IMR-90 (cell line): ENCODE results near the gene TNP1. TPM values are rescaled to one million over a fixed set of nuclear protein-coding genes. Genes with fewer than 3 reads are reported as not detected.

Experiments used
- ATAC-seq: fragments of 200-7000 bp; cut with Tn5 transposase; 2 replicates; pipeline ENCODE4 v1.9.1; 2020; ENCODE audit warnings: low read depth, mild to moderate bottlenecking, moderate library complexity
- BruUV-seq: library from RNA; stranded (reverse); fragments of 400-500 nt; replicated peaks from 2 replicates; lab custom pipeline; 2021; lab: Mats Ljungman, UMichigan
- CTCF ChIA-PET: fragments of 300-600 bp; formaldehyde crosslinking; extraction: SDS; loops from one replicate; lab custom pipeline; 2021; ENCODE audit warnings: antibody characterized with exemption; lab: Yijun Ruan, JAX
- POLR2A ChIA-PET: fragments of 300-600 bp; sonication (Branson Sonifier 250); formaldehyde crosslinking; loops from one replicate; lab custom pipeline; 2022; ENCODE audit warnings: antibody characterized with exemption; ENCODE audit not compliant: unreplicated experiment; lab: Charles Lee
- DNase-seq: peaks from one replicate; pipeline ENCODE4 v3.0.0; 2013
- H2AFZ ChIP-seq: replicated peaks from 2 replicates; pipeline ENCODE3; 2013; ENCODE audit warnings: low read length, mild to moderate bottlenecking; ENCODE audit not compliant: poor library complexity
- H2AK5ac ChIP-seq: 2 replicates; pipeline ENCODE4 v1.6.1; 2013; ENCODE audit warnings: low read depth, low read length, inconsistent platforms
- H2AK9ac ChIP-seq: replicated peaks from 2 replicates; pipeline ENCODE3; 2013; ENCODE audit warnings: mild to moderate bottlenecking, low read depth, low read length, moderate library complexity; ENCODE audit not compliant: poor library complexity
- H2BK120ac ChIP-seq: 2 replicates; pipeline ENCODE4 v1.6.1; 2013; ENCODE audit warnings: low read depth, low read length, inconsistent platforms
- H2BK15ac ChIP-seq: 3 replicates; pipeline ENCODE4 v1.6.1; 2013; ENCODE audit warnings: low read depth, low read length, inconsistent platforms
- H2BK20ac ChIP-seq: 2 replicates; pipeline ENCODE4 v1.6.1; 2013; ENCODE audit warnings: low read depth, mild to moderate bottlenecking, inconsistent platforms, low read length, moderate library complexity
- H2BK5ac ChIP-seq: 2 replicates; pipeline ENCODE4 v1.6.1; 2013; ENCODE audit warnings: mild to moderate bottlenecking, low read depth, low read length, inconsistent platforms; ENCODE audit not compliant: poor library complexity, severe bottlenecking
- H3K14ac ChIP-seq: replicated peaks from 2 replicates; pipeline ENCODE4 v1.6.1; 2013; ENCODE audit warnings: low read depth, low read length, inconsistent platforms
- H3K18ac ChIP-seq: 2 replicates; pipeline ENCODE4 v1.6.1; 2013; ENCODE audit warnings: low read depth, low read length, control low read depth
- H3K23ac ChIP-seq: 2 replicates; pipeline ENCODE4 v1.6.1; 2013; ENCODE audit warnings: low read depth, low read length, inconsistent platforms
- H3K27ac ChIP-seq: 2 replicates; pipeline ENCODE4 v1.5.1; 2013; ENCODE audit warnings: mild to moderate bottlenecking, control low read depth, low read length; ENCODE audit not compliant: insufficient read depth
- H3K27me3 ChIP-seq: 2 replicates; pipeline ENCODE4 v1.6.1; 2013; ENCODE audit warnings: low read length; ENCODE audit not compliant: control insufficient read depth, insufficient read depth
- H3K36me3 ChIP-seq: 2 replicates; pipeline ENCODE4 v1.6.1; 2013; ENCODE audit warnings: low read length, mixed read lengths; ENCODE audit not compliant: control insufficient read depth, insufficient read depth
- H3K4ac ChIP-seq: 2 replicates; pipeline ENCODE4 v1.6.1; 2013; ENCODE audit warnings: low read depth, low read length, inconsistent platforms
- H3K4me1 ChIP-seq: 2 replicates; pipeline ENCODE4 v1.6.1; 2013; ENCODE audit warnings: low read length, mixed read lengths; ENCODE audit not compliant: control insufficient read depth, insufficient read depth
- H3K4me2 ChIP-seq: 2 replicates; pipeline ENCODE4 v1.6.1; 2013; ENCODE audit warnings: low read depth, mild to moderate bottlenecking, control low read depth, low read length, moderate library complexity
- H3K4me3 ChIP-seq: 2 replicates; pipeline ENCODE4 v1.5.1; 2013; ENCODE audit warnings: low read depth, mild to moderate bottlenecking, control low read depth, low read length, moderate library complexity; ENCODE audit not compliant: insufficient read depth
- H3K56ac ChIP-seq: 2 replicates; pipeline ENCODE4 v1.6.1; 2013; ENCODE audit warnings: low read length, inconsistent platforms; ENCODE audit not compliant: insufficient read depth; ENCODE audit errors: extremely low read depth
- H3K79me1 ChIP-seq, 2 experiments: 2 replicates each; pipeline ENCODE4 v1.6.1; 2013; ENCODE audit warnings: low read length in 2 of 2, inconsistent platforms in 1 of 2, low read depth in 1 of 2
- H3K9ac ChIP-seq: 2 replicates; pipeline ENCODE4 v1.6.1; 2013; ENCODE audit warnings: low read depth, low read length, control low read depth
- H3K9me1 ChIP-seq: 2 replicates; pipeline ENCODE4 v1.6.1; 2013; ENCODE audit warnings: low read length, inconsistent platforms; ENCODE audit not compliant: insufficient read depth
- H3K9me3 ChIP-seq: 2 replicates; pipeline ENCODE4 v1.6.1; 2013; ENCODE audit warnings: low read length; ENCODE audit not compliant: control insufficient read depth, insufficient read depth
- H4K20me1 ChIP-seq: 2 replicates; pipeline ENCODE4 v1.6.1; 2013; ENCODE audit warnings: low read length, inconsistent platforms; ENCODE audit not compliant: insufficient read depth
- H4K5ac ChIP-seq: 2 replicates; pipeline ENCODE4 v1.6.1; 2013; ENCODE audit warnings: mild to moderate bottlenecking, low read depth, low read length, control low read depth
- H4K8ac ChIP-seq, 2 experiments: 2 replicates each; pipeline ENCODE4 v1.6.1; 2013; ENCODE audit warnings: low read depth in 2 of 2, low read length in 2 of 2, control low read depth in 1 of 2, inconsistent platforms in 1 of 2
- H4K91ac ChIP-seq: 2 replicates; pipeline ENCODE4 v1.6.1; 2013; ENCODE audit warnings: low read depth, low read length, inconsistent platforms; ENCODE audit not compliant: insufficient read depth
- BHLHE40 ChIP-seq: fragments of 150-350 bp; IDR thresholded peaks from 2 replicates; pipeline ENCODE4 v1.6.1; 2016; ENCODE audit warnings: mild to moderate bottlenecking, low read depth, low read length
- CEBPB ChIP-seq: IDR thresholded peaks from 2 replicates; pipeline ENCODE4 v1.6.1; 2012; ENCODE audit warnings: low read depth, low read length, improper control_type of control experiment
- CTCF ChIP-seq: conservative IDR thresholded peaks from 2 replicates; pipeline ENCODE4 v1.5.1; 2012; ENCODE audit warnings: mild to moderate bottlenecking, low read depth, low read length, improper control_type of control experiment
- ELK1 ChIP-seq: fragments of 150-350 bp; IDR thresholded peaks from 2 replicates; pipeline ENCODE4 v1.6.1; 2016; ENCODE audit warnings: low read depth, mild to moderate bottlenecking, low read length, moderate library complexity, borderline replicate concordance
- FOS ChIP-seq: fragments of 150-350 bp; IDR thresholded peaks from 2 replicates; pipeline ENCODE4 v1.6.1; 2016; ENCODE audit warnings: low read depth, low read length
- MAFK ChIP-seq: IDR thresholded peaks from 2 replicates; pipeline ENCODE4 v1.6.1; 2012; ENCODE audit warnings: low read depth, low read length, improper control_type of control experiment
- NFE2L2 ChIP-seq: fragments of 150-350 bp; IDR thresholded peaks from 2 replicates; pipeline ENCODE4 v1.6.1; 2016; ENCODE audit warnings: low read depth, mild to moderate bottlenecking, low read length
- POLR2A ChIP-seq: IDR thresholded peaks from 2 replicates; pipeline ENCODE4 v1.6.1; 2012; ENCODE audit warnings: mild to moderate bottlenecking, low read depth, low read length
- RAD21 ChIP-seq: IDR thresholded peaks from 2 replicates; pipeline ENCODE4 v1.6.1; 2012; ENCODE audit warnings: low read length, improper control_type of control experiment
- RCOR1 ChIP-seq: IDR thresholded peaks from 2 replicates; pipeline ENCODE4 v1.6.1; 2012; ENCODE audit warnings: mild to moderate bottlenecking, low read length, improper control_type of control experiment; ENCODE audit not compliant: insufficient replicate concordance
- WGBS, 2 experiments: methylation state at CpG; one replicate each; pipeline versions ENCODE4 v1.1.5 to v1.1.7; 2013; ENCODE audit warnings: missing lambda C conversion rate in 2 of 2; ENCODE audit not compliant: insufficient read length in 1 of 2; ENCODE audit errors: extremely low coverage in 2 of 2; 5-methylcytosine and 5-hydroxymethylcytosine counted together
- dilution Hi-C: fragments of 300-500 bp; cut with HindIII; formaldehyde crosslinking; loops from one replicate; pipeline ENCODE4 v1.14.3; 2018; ENCODE audit warnings: low sequenced_read_pairs; ENCODE audit not compliant: unreplicated experiment
- in situ Hi-C: fragments of 300-500 bp; cut with MboI; formaldehyde crosslinking; loops from 3 replicates; pipeline ENCODE4 v1.14.3; 2019; ENCODE audit warnings: low sequenced_read_pairs, inconsistent platforms, mixed read lengths
- intact Hi-C: fragments of 100-400 bp; cut with micrococcal nuclease; formaldehyde crosslinking; loops from 2 replicates; pipeline ENCODE4 v1.10.0; 2022
- polyA plus RNA-seq, 3 experiments: library from polyadenylated mRNA; depleted of rRNA; stranded (reverse); fragments of >200 nt; gene quantifications; 2 replicates each; pipeline ENCODE4 v1.2.3, GENCODE V29; 2012; ENCODE audit warnings: low replicate concordance in 1 of 3
- total RNA-seq: library from RNA; depleted of rRNA; stranded (reverse); fragments of >200 nt; gene quantifications from 2 replicates; pipeline ENCODE4 v1.2.3, GENCODE V29; 2012

Gene TNP1
- total and polyA plus RNA-seq, 2 of the 4 experiments (the other 2 are of a cell fraction): not detected

DNA sequence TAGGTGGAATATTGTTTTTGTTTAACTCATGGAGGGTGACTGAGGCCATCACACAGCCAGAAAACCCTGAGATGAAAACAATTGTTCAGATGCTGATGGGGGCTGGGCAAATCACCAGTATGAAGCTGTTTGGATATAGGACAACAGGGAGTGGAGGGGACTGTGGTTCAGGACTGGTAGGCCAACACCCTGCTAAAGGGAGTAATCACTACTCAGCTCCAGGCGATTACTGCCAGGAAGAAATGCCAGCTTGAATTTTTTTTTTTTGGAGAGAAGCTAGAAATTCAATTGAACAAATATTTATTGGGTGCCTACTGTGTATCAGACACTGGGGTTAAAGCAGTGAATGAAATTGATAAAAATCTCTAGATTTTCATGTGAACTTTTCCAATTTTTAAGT, 37.4 kb downstream of the TNP1 start:
- intact Hi-C loops (no loop called here), dilution Hi-C loops (no loop called here), in situ Hi-C loops (no loop called here)
- H2AK5ac ChIP-seq: no peak overlapping the region
- no peak overlapping the region for H2AK9ac ChIP-seq
- no peak overlapping the region for H4K91ac ChIP-seq
- H4K8ac ChIP-seq: no peak overlapping the region
- H3K4me1 ChIP-seq: peaks cover 5% of the 10 kb centered on the region; the same call in 1 of the 2 replicates
- peaks cover 17% of the 10 kb centered on the region for H3K27me3 ChIP-seq
- H3K18ac ChIP-seq: no peak overlapping the region
- ATAC-seq (no peak), DNase-seq (no peak)
- POLR2A ChIA-PET: no interaction called here
- CTCF ChIA-PET: no interaction called here
- TF ChIP-seq NFE2L2 (no peak), CEBPB (no peak), CTCF (no peak), FOS (no peak), POLR2A (no peak), RAD21 (no peak), ELK1 (no peak), BHLHE40 (no peak), MAFK (no peak), RCOR1 (no peak)
- H3K23ac ChIP-seq: no peak overlapping the region
- no peak overlapping the region for H3K4me3 ChIP-seq
- no peak overlapping the region for H4K5ac ChIP-seq
- H3K56ac ChIP-seq: no peak overlapping the region
- H2AFZ ChIP-seq: no peak overlapping the region
- no peak overlapping the region for H3K27ac ChIP-seq
- no peak overlapping the region for H2BK15ac ChIP-seq
- H2BK120ac ChIP-seq: no peak overlapping the region
- peaks cover 2% of the 10 kb centered on the region; the same call in 1 of the 2 replicates for H3K9me3 ChIP-seq
- H3K9ac ChIP-seq: no peak overlapping the region
- H4K20me1 ChIP-seq: no peaks in the 10 kb centered on the region
- BruUV-seq: no TSS peak
- no peak overlapping the region for H3K4me2 ChIP-seq
- 100% methylated on average over 1 of the region's 1 CpG; no CpG with 5 or more reads in 1 of the 2 experiments for WGBS, 2 experiments
- H2BK5ac ChIP-seq: no peak overlapping the region
- no peaks in the 10 kb centered on the region for H3K79me1 ChIP-seq
- H3K14ac ChIP-seq: no peak overlapping the region
- H2BK20ac ChIP-seq: no peak overlapping the region
- no peak overlapping the region for H3K4ac ChIP-seq
- H3K9me1 ChIP-seq: 0 out of 2 replicates have a peak, but pooled peaks cover 3% of the 10 kb centered on the region
- H3K36me3 ChIP-seq: no peaks in the 10 kb centered on the region
